ENCODE results near the gene FGF18.

Gene FGF18

DNA sequence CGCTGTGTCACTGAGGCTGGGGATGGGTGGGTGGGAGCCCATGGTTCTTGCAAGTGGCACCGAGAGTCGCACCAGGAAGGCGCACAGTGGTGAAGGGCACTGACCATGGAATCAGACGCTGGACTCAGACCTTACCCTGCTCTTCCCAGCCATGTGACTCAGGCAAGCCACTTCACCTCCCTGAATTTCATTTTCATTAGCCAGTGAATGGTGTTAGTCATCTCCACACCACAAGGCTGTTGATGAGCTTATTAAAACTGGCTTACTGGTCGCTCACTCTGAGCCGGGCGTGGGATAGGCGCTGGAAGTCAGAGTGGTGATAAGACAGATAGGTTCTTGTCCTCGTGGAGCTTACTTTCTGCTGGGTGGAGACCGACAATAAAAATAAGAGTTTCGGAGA lies 25.1 kb downstream of the FGF18 start:
- no peak for DNase-seq

DNA sequence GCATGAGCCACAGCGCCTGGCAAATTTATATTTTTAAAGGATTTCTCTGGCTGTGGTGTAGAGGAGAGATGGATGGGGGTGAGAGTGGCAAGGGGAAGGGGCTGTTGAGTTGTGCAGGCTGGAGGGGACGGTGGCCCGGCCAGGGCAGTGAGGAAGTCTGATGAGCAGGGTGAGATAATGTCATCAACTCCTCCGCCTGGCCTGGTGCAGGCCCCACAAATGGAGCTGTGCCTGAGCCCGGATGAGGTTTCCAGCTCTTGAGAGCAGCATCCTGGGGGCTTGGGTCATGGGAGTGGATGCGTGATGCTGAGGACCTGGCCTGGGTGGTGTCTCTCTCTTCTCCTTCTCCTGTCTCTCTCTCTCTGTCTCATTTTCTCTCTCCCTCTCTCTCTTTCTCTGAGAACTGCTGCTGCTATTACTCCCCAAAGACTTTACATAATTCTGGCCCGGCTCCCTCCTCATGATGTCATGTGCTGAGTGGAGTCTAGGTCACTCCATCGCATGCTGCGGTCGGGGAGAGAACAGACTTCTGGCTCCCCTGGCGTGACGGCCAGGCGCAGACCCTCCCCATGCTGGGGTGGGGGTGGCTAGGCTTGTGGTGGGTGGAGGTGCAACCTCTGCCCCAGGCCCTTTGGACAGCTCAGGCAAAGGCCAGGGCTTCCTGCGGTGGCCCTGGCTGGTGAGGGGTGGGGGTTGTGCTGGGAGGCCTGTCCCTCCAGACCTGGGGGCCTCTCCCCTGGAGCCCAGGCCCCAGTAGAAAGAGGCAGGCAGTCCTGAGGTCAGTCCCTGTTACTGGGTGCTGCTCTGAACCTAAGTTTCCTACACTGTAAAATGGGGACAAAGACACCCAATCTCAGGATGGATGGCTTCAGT lies 26.4 kb downstream of the FGF18 start:
- DNase-seq = no peak

DNA sequence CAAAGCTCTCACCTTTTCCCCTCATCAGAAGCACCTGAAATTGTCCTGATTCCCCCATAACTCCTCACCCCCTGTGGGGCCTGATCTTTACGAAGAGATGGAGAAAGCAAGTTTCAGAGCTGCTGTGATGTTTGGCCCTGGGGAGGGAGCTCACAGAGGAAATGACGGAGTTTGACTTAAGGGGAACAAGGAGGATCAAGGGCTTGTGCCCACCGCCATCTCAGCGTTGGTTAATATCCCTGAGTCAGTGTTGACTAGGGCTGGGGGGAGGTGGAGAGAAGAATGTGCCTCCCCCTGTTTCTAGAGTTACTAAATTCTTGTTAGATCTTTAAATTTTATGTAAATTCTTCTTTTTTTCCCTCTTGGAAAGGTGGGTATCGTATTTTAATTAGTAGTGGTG lies 27.8 kb downstream of the FGF18 start:
- DNase-seq = no peak

DNA sequence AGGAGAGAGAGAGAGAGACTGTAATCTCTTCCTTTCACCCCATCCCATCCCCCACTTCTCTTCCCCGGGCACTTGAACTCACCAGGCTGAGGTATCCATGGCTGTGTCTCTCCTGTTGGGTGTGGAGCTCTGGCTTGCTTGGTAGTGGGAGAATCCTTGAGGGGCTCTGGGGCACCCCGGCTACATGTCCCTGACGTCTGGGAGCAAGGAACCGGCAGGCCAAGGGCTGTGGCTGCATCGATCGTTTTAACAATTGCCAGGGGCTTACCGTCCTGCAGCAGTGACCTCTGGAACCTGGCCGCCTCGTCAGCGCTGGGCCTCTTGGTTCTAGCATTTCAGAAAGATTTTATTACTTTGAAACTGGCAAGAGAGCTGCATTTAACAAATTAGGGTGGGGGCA lies 30.0 kb downstream of the FGF18 start:
- no peak for DNase-seq

DNA sequence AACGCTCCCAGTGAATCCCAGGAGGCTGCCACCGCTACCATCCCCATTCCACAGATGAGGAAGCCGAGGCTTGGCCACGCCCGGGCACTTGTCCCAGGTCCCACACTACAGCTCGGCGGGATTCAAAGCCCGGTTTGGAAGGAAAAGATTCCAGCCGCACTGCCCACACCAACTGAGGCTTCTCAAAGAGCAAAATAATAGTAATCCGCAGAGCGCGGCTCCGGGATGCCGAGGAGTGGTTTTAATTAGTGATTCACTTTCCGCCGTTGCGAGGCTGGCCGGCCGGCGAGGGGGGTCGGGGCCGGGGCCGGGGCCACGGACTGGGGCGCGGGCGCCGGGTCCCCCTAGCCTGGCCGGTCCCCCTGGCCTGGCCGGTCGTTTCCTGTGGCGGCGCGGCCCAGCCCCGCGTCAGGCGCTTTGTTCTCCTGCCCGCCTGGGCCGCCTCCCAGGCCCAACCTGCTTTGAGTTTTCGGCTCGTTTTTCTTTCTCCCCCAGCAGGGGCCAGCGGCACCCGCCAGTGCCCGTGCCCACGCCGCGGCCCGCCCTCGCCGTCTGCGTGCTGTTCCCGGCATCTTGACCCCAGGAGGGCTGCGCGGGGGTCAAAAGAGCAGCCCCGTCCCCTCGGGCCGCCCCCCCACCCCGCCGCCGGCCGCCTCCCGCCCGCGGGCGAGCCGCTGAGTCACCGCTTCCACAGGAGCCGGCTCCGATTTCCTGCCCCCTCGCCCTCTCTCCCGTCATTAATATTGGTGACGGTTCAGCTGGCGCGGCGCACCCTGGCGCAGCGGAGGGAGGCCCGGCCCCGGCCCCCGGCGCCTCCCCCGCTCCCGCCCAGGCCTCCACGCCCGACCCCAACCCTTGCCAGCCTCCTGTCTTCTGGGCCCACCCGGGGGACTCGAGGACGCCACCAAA lies 31.2 kb downstream of the FGF18 start:
- DNase-seq = peak; percentile 43

DNA sequence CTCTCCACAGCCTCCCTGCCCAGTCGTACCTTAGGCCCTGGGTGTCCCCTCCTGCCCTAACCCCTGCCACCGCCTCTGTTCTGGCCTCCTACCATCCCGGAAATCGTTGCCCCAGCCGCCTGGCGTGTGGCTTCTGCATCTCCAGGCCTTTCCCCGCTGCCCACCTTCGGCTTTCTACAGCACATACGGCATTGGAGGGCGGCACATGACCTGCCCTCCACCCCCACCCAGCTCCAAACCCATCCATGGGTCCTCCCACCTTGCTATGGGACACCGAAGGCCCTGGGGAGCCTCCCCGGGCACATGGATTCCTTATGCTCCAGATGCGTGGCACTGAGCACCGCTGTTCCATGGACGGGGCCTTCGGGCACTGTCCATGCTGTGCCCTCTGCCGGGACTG lies 32.0 kb downstream of the FGF18 start:
- no peak for DNase-seq

DNA sequence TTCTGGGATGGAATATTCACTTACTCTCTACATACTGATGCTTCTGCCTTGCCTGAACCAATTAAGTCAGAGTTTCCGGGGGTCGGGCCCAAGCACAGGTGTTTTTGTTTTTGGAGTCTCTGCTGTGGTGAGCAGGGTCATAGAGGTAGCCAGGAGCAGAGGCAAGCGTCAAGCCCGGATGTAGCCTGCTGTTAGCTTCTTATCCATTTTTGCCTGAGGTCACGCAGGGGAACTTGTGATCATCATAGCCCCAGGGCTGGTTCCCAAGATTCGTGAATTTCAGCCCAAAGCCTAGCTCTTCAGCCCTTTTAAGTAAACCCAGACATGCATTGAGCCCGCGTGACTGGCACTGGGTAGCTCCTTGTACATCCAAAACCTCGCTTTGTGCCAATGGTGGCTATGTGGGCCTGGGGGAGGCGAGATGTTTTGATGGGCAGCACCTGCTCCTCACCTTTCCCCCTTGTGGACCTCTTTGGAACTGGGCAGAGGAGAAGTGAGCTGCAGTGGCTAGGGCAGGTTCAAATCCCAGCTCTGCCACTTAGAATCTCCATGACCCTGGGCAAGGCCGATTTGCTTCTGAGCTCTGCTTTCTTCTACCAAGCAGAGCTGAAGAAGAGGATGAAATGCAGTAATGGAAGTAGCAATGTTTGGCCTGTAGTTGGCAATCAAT lies 33.7 kb downstream of the FGF18 start:
- no peak for DNase-seq

DNA sequence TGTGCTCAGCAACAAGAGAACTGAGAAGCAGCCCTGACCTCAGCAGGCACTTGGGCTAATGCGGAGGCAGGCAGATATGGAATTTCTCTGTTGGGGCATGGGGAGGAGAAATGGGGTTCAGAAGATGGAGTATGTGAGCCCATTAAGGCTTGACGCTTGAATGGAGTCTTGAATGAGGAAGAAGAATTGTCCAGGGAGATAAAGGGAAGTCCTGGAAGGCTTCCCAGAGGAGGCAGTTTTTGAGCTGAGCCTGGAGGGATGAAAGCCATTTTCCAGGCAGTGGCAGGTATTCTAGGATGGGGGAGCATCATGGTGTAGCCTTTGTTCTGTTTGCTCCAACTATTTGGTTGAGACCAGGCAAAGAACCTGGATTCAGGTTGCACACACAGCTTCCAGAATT lies 34.5 kb downstream of the FGF18 start:
- DNase-seq = no peak

DNA sequence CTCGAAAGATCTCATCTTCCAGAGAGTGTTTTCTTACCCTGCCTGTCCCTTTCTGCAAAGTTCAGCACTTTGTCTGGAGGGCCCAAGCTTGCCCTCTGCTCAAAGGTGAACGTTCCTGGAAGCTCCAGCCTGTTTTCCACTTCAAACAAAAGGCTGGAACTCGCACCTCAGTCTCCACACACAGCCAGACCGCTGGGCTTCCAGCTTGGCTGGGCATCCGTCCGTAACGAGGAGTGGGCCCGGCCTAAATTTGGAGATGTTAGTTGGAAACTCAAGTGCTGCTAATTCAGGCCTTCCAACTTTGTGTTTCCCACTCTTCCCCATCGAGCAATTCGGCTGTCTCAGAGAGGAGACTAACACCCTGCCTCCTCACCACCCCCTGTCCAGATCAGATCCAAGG lies 35.1 kb downstream of the FGF18 start:
- no peak for DNase-seq

DNA sequence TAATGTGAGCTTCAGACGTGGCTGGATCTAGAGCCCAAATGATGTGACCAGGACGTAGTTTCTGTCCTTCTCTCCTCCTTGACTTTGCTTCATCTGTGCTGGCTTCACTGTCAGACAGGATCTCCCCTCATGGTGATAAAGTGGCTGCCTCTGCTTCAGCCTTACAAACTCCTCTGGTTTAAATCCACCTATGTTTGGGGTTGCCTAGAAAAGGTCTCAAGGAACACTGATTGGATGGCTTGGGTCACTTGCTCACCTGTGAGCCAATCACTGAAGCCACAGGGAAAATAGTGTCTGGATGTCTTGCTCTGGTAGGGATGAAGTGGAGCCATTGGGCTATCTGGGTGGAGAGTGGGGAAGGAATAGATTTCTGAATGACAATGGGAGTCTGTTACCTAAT lies 36.1 kb downstream of the FGF18 start:
- no peak for DNase-seq

DNA sequence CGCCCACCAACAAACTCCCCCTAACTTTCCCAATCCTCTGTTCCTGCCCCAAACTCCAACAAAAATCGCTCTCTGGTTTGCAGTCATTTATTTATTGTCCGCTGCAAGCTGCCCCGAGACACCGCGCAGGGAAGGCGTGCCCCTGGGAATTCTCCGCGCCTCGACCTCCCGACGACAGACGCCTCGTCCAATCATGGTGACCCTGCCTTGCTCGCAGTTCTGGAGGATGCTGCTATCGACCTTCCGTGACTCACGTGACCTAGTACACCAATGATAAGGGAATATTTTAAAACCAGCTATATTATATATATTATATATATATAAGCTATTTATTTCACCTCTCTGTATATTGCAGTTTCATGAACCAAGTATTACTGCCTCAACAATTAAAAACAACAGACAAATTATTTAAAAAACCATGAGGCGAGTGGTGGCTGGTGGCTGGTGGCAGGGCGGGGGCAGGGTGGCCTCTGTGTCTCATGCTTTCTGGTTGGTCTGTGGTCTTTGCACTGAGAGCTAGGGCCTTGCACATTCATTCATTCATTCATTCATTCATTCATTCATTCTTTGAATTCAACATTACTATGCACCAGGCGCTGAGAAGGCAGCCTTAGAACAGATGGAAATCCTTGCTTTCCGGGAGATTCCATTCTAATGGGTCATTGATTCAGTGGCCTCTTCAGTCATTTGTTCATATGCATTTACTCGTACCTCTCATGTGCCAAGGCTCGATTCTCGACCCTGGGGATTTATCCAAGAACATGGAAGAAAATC lies 37.9 kb downstream of the FGF18 start:
- no peak for DNase-seq

DNA sequence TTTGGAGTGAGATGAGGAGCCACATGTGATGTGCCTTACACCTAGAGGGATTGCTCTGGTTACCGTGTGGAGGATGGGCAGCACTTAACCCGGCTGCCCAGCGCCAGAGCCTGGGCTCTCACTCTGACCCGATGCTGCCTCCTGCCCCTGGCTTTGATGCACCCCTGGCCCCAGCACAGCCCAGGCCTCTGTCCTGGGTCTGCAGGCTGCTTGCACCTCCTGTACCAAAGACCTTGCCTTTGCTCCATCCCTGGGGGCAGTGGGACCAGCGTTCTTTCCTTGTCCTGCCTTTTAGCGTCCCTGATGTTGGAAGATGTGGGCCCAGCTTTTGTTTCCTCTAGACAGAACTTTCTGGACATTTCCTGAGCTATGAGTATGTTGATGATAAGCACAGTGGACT lies 40.4 kb downstream of the FGF18 start:
- no peak for DNase-seq

DNA sequence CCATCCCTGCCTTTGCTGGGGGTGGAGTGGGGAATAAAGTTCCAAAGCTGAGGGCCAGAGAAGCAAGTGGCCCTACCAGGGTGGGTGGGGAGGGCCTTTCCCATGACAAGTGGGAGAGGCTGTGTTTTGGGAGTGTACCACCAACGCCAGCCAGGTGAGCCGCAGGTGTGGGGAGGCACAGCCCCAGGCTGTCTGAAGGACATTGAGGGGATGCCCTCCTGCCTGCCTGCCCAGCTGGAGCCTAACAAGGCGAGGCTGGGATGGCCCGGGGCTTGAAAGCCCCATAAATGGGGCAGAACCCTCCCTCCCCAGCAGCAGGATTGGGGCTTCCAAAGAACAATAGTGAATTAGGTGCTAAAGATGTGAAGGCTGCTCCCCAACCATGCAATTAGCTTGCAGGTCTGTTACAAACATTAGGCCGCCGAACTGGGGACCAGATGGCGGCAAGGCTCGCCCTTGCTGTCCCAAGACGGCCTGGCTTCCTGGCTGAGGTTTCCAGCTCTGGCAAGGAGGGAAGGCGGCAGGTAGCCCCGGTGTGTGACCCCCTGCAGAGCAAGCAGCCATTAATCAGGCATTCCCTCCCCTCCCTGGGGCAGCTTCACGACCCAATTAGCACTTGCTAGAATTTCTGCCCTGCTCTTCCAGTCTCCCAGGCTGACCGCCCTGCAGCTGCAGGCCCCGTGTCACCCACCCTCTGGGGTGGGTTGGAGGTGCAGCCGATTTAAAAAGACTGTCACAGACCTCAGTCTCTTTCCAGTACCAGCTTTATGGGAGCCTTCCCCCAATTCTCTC lies 42.9 kb downstream of the FGF18 start:
- no peak for DNase-seq

DNA sequence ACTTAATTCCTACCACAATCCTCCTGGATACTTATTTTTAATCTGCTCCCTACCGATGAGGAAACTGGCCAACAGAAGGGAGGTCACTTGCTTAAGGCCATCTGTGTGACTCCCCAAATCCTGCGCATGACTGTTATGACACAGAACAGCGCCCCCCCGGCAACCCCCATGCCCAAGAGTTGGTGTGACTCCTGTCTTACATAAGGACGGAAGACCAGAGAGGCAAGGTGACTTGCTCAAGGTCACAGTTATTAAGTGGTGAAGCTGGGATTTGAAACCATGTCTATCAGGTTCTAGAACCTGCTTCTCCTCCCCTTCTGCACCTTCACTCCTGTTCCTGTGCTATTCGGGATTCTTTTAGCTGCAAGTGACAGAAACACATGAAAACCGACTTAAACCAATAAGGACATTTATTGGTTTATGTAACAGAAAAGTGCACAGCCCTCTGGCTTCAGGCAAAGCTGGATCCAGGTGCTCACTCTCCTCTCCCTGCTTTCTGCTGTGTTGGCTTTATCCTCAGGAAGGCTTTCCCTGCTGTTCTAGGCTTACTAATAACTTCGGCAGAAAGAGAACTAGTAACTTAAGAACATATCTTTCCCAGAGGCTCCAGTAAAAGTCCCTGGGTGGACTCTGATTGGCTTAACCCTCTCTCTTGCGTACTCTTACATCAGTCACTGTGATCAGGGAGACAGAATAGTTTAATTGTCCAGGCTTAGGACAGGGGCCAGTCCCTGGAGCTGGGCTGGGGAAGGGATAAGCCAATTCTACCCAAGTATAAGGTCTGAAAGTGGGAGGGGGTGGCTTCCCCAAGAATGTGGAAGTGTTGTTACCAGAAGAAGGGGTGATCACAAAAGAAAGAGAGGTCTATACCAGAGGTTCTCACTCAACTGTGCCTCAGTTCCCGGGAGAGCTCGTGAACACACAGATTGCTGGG lies 43.7 kb downstream of the FGF18 start:
- DNase-seq = no peak

DNA sequence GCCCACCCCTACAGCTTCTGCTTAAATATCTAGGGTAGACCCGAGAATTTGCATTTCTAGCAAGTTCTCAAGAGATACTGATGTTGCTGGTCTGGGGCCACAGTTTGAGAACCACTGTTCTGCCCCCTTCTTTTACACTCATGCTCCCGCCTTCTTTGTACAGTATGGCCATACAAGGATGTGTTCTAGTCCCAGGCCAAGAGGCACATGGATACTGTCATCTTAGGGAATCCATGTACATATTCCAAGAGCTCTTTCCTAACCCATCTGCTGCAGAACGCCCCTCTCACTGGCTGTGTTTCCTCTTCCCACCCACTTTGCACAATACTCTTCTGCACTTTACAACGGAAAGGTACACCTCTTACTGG lies 44.4 kb downstream of the FGF18 start:
- DNase-seq = no peak

DNA sequence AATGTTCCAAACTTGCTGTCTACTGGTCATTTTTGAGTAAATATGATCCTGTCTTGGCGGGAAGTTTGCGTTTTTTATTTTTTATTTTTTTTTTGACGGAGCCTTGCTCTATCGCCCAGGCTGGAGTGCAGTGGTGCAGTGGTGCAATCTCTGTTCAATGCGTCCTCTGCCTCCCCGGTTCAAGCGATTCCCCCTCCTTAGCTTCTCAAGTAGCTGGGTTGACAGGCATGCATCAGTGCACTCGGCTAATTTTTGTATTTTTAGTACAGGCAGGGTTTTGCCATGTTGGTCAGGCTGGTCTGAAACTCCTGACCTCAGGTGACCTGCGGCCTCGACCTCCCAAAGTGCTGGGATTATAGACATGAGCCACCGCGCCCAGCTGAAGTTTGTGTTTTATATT lies 45.4 kb downstream of the FGF18 start:
- DNase-seq = no peak

DNA sequence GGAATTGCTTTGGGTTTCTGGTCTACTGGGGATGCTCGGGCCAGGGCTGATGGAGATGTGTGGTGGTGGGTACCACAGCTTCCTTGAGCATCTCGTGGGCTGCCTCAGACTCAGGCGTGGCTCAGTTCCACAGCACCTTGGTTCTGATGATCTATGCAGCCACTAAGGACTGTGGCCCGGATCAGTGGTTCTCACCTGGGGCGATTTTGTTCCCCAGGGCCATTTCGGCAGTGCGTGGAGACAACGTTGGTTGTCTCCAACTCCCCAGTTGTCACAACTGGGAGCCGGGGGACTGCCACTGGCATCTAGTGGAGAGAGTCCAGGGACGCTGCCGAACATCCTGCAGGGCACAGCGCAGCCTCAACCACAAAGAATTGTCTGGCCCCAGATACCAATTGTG lies 47.7 kb downstream of the FGF18 start:
- no peak for DNase-seq

DNA sequence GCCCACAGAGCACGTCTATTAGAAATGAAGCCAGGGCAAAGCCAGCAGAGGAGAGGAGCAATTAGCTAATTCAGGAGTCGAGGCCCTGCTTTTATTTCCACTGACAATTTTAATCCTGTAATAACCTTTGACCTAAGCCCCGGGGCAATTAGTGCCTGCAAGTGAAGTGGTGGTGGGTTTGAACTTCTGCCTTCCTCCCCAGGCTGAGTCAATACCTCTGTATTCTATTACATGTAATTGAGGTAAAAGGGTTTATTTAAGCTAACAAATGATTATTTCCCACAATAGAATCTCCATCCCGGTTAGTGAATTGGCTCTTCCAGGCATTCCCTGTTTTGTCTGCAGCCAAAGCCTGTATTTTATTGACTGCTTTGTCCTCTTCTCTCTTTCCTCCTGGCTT lies 49.9 kb downstream of the FGF18 start:
- no peak for DNase-seq

DNA sequence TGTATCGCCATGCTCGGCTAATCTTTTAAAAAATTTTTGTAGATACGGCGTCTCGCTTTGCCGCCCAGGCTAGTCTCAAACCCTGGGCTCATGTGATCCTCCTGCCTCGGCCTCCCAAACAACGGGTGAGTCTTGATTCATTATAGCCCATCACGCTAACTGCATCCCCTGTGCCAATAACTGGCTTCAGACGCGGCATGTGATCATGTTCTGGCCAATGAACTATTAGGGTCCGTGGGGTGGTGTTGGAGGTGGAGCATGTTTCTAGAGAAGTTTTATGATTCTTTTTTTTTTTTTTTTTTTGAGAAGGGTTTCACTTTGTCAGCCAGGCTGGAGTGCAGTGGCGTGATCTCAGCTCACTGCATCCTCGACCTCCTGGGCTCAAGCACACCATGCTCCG lies 51.0 kb downstream of the FGF18 start:
- DNase-seq = no peak

DNA sequence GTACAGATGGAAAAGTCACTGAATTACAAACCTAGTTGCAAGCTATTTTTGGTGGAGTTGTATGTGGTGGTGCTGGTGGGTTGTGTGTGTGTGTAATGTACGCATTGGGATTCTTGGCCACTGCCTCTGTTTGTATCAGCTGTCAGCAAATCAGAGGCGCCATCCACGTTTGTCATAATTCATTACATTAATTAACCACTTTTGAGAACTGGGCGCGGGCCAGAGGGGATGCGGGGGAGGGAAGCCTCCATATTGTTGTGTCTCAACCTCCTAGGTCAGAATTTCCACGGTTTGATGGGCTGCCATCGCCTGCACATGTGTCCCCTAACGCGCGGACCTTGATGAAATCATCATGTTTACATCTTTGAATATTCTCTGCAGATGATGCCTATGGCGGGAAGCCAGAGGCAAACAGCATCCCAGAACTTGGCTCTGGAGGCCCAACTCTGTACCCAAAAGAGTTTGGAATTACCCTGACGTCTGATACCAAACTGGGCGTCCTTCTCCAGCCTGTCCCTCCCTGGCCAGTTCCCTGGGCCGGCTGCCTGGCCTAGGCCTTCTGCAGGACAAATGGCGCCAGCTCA lies 54.9 kb downstream of the FGF18 start:
- DNase-seq = no peak
